SU-DHL-6 (cell line): Measurements from ENCODE around the gene MRPS27.

Experiments used
- EZH2phosphoT487 ChIP-seq: fragments of 200-600 bp; sonication (generic), shearing (Covaris generic); conservative IDR thresholded peaks from 2 replicates; pipeline ENCODE4 v1.6.1; 2018; ENCODE audit warnings: mild to moderate bottlenecking, antibody characterized with exemption, low read length, moderate library complexity, mixed read lengths
- TF ChIP-seq, protein P1 (sequence below): fragments of 200-600 bp; sonication (generic); IDR thresholded peaks from one replicate; pipeline ENCODE4 v1.5.1; 2017; ENCODE audit warnings: antibody characterized with exemption, mild to moderate bottlenecking, low read length, moderate library complexity; ENCODE audit not compliant: insufficient read depth, poor library complexity, severe bottlenecking

- TF ChIP-seq, protein P1, sequence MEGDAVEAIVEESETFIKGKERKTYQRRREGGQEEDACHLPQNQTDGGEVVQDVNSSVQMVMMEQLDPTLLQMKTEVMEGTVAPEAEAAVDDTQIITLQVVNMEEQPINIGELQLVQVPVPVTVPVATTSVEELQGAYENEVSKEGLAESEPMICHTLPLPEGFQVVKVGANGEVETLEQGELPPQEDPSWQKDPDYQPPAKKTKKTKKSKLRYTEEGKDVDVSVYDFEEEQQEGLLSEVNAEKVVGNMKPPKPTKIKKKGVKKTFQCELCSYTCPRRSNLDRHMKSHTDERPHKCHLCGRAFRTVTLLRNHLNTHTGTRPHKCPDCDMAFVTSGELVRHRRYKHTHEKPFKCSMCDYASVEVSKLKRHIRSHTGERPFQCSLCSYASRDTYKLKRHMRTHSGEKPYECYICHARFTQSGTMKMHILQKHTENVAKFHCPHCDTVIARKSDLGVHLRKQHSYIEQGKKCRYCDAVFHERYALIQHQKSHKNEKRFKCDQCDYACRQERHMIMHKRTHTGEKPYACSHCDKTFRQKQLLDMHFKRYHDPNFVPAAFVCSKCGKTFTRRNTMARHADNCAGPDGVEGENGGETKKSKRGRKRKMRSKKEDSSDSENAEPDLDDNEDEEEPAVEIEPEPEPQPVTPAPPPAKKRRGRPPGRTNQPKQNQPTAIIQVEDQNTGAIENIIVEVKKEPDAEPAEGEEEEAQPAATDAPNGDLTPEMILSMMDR = no peak
- TF ChIP-seq EZH2phosphoT487 = no peak
Measured at GRCh38 chr5:72255670-72256069, 64.4 kb downstream of the MRPS27 start.
